Spleen (tissue), 7 donors: ENCODE results near the gene SLC26A8.

ENCODE experiments used
- CTCF ChIP-seq, 11 experiments: fragments of 200-600 bp in 7 of 11; fragments of 450-650 bp in 4 of 11; sonication (generic) in 4 of 11; IDR thresholded peaks in 8 of 11; conservative IDR thresholded peaks in 3 of 11; 1 replicate in 7 of 11; 2 replicates in 4 of 11; pipeline versions ENCODE4 v1.4.0 to v1.8.0; 2016 to 2021; ENCODE audit warnings: antibody characterized with exemption in 11 of 11, inconsistent platforms in 4 of 11, mild to moderate bottlenecking in 1 of 11
- POLR2A ChIP-seq, 3 donors: fragments of 450-650 bp; IDR thresholded peaks; one replicate each; pipeline ENCODE4 v1.5.1; 2017; ENCODE audit warnings: antibody characterized with exemption in 3 of 3, mild to moderate bottlenecking in 1 of 3
- POLR2AphosphoS5 ChIP-seq, 3 donors: sonication (generic); formaldehyde crosslinking; IDR thresholded peaks; one replicate each; pipeline ENCODE4 v1.5.1; 2017; ENCODE audit warnings: antibody characterized with exemption in 3 of 3
- donor health status: DM: no; HTN: no; CAD: no; lungs with moderate emphysema.
- donor health status: DM: no; HTN: no; CAD: no.
- donor health status: DM: no; HTN: no; CAD: no.

GRCh38 chr6:36072681-36073080 is 48.2 kb upstream of the SLC26A8 start:
- no peak for TF ChIP-seq CTCF (IDR thresholded peaks at IDR 0.05 in 8 of 11, conservative IDR thresholded peaks at IDR 0.05 in 3 of 11)
- TF ChIP-seq POLR2A (IDR thresholded peaks at IDR 0.05) = no peak
- no peak for TF ChIP-seq POLR2AphosphoS5 (IDR thresholded peaks at IDR 0.05)
